NCI-H69 (cell line): Measurements from ENCODE around the gene TRRAP.
"Not testable (repeated sequence)": the region's sequence is repeated elsewhere in the genome, so short reads cannot be mapped to it uniquely, and the experiment has no call there.

Experiments
- DNase-seq: peaks from one replicate; lab custom pipeline; 2025; lab: John Stamatoyannopoulos, UW

Gene TRRAP

GRCh38 chr7:99030457-99030856, 152.1 kb downstream of the TRRAP start:
- no peak for DNase-seq

GRCh38 chr7:99030951-99031350, 152.6 kb downstream of the TRRAP start:
- DNase-seq, result no peak

DNA sequence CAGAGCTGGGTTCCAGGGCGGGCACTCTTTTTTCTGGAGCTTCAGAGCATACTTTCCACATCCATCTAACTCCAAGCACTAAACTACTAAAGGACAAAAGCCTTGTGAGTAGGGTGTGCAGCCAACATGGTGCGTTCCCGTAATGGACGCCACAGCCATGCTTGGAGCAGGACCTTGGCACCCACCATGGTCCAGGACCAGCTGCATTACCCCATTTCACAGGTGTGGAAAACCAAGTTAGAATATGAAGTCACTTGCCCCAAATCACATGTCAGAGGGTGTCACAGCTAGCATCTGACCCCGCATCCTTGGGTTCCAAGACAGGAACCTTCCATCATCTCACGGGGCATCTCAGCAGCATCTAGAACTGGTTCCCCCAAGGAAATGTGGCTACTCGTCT, 153.2 kb downstream of the TRRAP start:
- no peak for DNase-seq

DNA sequence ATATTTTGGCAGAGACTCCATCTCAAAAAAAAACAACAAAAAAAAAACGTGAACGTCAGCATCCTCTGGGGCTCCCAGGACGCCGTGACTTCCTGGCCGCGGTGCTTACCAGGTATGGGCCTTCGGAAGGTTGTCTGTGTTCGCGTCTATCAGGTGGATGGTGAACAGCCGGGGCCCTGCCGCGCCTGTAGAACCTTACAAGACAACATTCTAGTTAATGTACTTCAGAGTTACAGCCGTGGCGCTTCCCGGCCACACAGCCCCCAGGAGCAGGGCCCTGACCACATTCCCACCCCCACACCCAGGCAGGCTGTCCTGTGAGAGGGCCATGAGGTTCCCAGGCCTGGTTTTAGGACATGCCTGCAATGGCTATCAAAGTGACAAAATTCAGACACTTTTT, 154.6 kb downstream of the TRRAP start:
- no peak for DNase-seq

GRCh38 chr7:99033765-99034164, 155.4 kb downstream of the TRRAP start:
- no peak for DNase-seq

GRCh38 chr7:99034932-99035722, 156.8 kb downstream of the TRRAP start:
- DNase-seq, result no peak

DNA sequence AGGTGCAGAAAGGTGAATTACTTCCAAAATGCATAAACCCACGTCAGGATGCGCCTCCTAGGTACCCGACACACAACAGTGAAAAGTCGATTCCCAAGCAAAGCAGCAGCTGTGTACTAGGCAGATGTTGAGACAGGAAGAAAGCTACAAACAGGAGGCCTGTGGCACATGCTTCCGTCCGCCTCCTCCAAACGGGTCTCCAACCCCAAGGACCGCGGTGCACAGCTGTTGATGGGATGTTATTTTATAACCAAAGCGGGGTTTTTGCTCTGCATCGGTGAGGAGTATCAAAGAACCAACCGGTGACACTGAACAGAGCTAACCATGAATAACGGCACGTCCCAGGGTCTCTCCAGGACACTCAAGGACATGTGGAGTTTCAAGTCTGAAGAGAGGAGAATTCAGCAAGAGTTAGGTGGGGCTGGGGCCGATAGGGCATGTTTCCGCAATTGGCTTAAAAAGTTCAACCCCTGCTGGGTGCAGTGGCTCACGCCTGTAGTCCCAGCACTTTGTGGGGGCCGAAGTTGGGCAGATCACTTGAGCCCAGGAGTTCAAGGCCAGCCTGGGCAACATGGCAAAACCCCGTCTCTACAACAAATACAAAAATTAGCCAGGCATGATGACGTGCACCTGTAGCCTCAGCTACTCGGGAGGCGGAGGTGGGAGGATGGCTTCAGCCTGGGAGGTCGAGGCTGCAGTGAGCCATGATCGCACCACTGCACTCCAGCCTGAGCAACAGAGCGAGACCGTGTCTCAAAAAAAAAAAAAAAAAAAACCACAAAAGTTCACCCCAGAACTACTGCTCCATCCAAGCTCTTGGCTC, 157.6 kb downstream of the TRRAP start:
- DNase-seq, result no peak

- peak; percentile 22 for DNase-seq
These were observed 158.3 kb downstream of the TRRAP start for GRCh38 chr7:99036546-99037111.

DNA sequence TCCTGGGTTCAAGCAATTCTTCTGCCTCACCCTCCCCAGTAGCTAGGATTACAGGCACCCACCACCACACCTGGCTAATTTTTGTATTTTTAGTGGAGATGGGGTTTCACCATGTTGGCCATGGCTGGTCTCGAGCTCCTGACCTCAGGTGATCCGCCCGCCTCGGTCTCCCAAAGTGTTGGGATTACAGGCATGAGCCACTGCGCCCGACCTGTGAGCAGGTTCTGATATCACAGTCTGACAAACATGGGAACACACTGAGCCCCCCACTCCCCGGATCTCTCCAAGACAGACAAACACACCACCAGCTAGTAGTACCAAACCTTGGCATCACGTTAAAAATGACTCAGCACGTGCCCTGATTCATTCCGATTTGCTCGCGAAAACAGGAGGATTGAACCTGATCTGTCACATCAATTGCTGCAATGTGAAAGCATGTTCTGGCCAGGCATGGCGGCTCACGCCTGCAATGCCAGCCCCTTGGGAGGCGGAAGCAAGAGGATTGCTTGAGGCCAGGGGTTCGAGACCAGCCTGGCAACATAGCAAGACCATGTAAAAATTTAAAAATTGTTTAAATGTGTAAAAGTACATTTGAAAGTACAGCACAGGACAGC, 159.1 kb downstream of the TRRAP start:
- no peak for DNase-seq

DNA sequence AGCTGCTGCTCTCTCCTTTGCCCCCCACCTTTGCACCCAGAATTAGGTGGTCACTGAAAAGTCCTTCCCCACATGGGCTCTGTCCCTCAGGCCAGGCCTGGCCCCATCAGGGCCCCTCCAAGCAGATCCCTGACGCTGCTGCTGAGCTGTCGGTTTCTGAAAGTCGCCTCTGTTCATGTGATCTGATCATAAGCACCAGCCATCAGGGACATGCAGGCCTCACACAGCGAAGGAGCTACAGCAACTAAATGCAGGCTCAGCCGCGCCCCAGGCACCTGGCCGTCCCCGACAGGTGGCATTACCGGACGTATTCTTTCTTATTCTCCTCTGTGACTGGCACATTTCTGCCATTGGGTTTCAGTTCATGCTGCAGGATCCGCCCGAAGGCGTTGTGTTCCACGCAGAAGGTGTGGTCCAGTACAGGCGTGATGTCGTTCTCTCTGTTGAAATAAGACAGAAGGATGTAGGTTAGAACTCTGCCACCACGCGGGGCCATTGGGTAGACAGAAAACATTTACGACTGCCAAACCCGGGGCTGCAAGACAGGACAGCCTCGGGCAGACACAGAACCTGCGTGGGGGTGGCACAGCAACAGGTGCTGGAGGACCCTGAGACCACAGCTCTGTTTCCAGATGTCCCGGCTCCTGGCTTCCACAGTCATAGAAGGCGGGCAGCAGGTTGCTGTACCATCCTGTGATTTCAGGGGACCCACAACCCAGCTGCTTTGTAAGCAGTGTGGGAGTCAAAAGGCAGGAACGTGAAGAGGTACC, 159.9 kb downstream of the TRRAP start:
- no peak for DNase-seq

- no peak for DNase-seq
These were observed 161.1 kb downstream of the TRRAP start for GRCh38 chr7:99039384-99039891.

- DNase-seq, result peak; percentile 77
These were observed 162.0 kb downstream of the TRRAP start for GRCh38 chr7:99040104-99040958.

GRCh38 chr7:99041526-99041925, 163.2 kb downstream of the TRRAP start:
- DNase-seq, result no peak

DNA sequence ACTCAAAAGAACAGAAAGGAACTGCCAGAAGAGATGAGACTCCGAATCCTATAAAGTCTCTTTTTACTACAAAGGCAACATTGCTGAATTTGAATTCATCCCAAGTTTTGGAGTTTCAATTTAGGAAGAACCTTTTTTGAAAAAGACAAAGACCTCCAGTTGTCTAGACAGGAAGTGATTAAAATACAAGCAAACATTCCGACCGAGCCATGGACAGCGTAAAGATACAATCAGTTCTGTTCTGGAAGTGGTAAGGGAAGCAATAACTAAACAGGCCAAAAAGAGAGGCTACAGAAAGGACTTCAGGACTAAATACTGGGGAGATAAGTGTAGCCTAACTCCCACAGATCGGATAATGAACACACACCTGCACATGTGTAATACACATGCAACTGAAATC, 164.6 kb downstream of the TRRAP start:
- DNase-seq, result no peak

DNA sequence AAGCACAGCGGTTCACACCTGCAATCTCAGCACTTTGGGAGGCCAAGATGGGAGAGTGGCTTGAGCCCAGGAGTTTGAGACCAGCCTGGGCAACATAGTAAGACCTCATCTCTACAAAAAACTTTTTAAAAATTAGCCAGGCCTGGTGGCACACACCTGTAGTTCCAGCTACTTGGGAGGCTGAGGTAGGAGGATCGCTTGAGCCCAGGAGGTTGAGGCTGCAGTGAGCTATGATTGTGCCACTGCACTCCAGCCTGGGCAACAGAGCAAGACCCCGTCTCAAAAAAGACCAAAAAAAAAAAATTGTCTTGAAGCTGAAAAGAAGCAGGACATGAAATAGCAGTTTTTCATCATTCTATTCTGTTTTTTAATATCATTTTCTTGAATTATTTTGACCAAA, 166.5 kb downstream of the TRRAP start:
- DNase-seq, result not testable (repeated sequence)

DNA sequence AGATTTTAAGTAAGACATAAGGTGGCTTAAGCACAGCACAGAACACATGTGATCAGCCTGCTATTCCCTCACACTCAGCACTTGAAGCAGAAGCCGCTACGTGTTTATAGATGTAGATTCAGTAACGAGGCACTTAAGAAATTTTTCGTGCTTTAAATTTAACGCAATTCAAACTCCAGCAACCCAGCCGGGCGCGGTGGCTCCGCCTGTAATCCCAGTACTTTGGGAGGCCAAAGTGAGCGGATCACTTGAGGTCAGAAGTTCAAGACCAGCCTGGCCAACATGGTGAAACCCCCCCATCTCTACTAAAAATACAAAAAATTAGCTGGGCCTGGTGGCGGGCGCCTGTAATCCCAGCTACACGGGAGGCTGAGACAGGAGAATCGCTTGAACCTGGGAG, 167.9 kb downstream of the TRRAP start:
- not testable (repeated sequence) for DNase-seq

DNA sequence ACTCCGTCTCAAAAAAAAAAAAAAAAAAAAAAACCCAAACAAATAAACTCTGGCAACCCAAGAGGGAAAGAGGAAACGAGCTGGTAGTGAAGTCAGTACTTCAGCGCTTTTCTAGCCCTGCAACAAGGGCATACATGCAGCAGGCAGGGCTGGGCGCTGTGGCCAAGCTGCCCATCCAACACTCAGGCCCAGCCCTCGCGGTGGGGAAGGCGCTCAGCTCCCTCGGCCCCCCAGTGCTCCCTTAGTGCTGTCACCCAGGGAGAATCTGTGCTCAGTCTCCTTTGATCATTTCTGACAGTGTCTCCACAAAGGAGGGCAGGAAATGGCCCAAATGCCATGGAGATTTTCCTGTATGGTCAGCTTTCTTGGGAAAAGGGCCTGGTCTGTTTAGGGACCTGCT, 168.4 kb downstream of the TRRAP start:
- DNase-seq, result no peak

GRCh38 chr7:99047526-99048077, 169.3 kb downstream of the TRRAP start:
- DNase-seq, result no peak

DNA sequence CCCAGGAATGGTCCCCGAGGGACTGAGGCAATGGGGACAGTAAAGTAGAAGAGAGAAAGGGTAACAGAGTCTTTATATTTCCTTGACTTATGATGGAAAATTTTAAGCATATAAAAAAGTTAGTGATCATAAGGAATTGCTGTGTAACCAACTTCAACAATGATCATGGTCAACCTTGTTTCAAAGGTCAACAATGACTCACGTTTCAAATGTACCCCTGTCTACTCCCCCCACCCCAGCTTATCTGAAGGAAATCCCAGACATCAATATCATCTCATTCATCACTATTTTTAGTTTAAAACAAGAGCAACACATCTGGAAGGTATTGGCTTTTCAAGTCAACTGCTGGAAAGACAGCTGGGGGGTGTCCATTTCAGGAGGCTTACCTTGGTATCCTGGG, 172.6 kb downstream of the TRRAP start:
- no peak for DNase-seq

- DNase-seq, result no peak
These were observed 176.4 kb downstream of the TRRAP start for GRCh38 chr7:99054781-99055180.
